NCI-H1092 treated with DMSO at 0.1 percent for 48 hours (cell line): Measurements from ENCODE around the gene FRMPD1.
"Not testable (repeated sequence)": the region's sequence is repeated elsewhere in the genome, so short reads cannot be mapped to it uniquely, and the experiment has no call there.

Source experiments
- DNase-seq: peaks from one replicate; lab custom pipeline; 2025; lab: John Stamatoyannopoulos, UW

FRMPD1 gene

DNA sequence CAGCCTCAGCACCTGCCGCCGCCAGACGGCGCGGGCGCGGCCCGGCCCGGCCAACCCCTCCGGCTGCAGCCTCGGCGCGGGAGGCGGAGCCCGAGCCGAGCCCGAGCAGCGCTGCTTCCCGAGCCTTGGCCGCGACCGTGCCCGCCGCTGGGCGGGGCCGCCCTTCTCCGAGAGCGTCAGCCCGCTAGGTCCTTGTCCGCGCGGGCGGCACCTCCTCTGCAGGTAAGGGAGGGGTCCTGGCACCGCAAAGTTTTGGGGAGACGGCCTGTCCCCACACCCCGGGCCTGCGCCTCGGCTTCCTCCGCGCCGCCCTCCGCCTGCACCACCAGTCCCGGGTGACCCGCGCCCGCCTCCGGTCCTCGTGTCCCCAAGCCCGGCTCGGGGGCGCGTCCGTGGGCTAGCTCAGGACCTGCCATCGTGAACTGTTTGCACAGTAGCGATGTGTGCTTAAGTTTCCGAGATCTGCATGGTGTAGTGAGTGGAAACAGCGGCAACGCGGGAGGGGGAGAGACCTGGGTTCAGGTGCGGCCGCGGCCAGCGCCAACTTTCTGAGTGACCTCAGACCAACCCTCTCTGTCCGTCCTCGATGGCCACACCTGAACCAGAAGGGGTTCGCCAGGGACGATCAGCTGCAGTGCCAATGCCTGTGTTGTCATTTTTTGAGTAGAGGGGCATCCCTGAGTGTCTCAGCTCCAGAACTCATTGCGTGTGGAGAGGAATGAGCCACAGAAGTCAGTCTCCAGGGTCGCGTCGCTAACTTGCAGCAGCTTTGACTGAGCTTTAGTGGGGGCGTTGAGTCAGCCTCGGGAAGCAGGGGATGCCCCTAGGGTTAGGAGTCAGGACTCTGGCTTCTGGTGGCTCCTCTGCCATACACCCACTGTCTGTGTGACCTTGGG is at the start of gene FRMPD1:
FRMPD1 (plus strand) TSS at position 82 of the 896 bp plus-strand sequence. CDS start 41,688 bp downstream, outside the sequence.
- DNase-seq, result peak; percentile 83

DNA sequence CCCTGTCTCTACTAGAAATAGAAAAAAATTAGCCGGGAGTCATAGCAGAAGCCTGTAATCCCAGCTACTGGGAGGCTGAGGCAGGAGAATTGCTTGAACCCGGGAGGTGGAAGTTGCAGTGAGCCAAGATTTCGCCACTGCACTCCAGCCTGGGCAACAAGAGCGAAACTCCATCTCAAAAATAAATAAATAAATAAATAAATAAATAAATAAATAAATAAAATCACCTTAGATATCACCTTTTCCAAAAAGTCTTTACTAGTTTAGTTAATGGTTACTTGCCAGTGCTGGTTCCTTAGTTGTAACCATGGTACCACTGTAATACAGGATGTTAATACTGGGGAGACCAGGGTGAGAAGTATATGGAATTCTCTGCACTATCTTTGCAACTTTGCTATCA is 48.7 kb upstream of the FRMPD1 start:
- not testable (repeated sequence) for DNase-seq

- DNase-seq, result no peak
Observed at GRCh38 chr9:37602817-37603216, 47.9 kb upstream of the FRMPD1 start.

DNA sequence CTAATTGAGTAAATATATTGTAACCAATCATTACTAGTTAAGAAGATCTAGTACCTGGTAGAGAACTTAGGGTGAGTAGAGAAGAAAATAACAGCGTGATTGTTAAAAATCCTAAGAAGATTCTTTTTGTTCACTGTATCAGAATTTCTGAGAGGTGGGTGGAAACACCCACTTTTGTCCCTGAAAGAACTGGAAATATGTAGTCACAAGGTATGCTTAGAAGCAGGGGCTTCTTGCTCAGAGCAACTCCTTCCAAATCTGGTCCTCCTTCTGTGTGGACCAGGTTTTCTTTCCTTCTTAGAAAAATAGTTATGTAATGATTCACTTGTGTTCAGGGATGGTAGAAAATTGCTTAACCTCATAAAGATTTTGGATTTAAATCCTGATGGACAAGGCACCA is 46.5 kb upstream of the FRMPD1 start:
- DNase-seq, result no peak

GRCh38 chr9:37608250-37608649 is 42.5 kb upstream of the FRMPD1 start:
- no peak for DNase-seq

- DNase-seq, result no peak
Observed at GRCh38 chr9:37609735-37610397, 40.9 kb upstream of the FRMPD1 start.

DNA sequence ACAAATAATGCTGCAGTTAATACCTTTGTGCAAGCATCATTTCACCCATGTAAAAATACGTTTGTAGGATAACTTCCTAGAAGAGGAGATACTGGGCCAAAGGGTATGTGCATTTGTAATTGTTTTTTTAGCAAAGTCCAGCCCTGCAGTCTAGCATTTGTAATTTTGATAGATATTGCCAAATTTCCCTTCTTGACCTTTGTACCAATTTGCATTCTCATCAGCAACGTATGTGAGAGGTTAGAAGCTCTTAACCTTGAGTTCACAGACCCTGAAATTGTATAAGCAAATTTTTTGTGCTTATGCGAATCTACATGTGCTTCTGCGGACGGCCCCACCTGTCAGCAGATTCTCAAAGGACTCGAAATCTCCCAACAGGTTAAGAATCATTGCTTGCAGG is 39.7 kb upstream of the FRMPD1 start:
- no peak for DNase-seq

DNA sequence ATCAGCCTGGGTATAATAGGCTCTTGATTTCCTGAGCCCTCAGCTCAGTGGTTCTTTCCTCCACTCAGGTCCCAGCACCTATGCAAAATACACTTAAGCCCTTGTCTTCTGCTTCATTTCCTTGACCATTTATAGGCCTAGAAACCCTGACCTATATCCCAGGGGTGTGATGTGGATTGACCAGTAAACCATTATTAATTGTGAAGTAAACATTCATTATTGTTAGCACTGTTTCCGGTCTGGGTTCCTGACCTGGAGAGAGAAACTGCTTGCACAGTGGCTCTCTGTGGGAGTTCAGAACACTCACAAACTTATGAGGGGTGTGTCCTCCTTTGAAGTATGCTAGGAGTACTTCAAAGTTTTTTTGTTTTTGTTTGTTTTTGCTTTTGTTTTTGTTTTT is 38.8 kb upstream of the FRMPD1 start:
- no peak for DNase-seq

GRCh38 chr9:37617161-37617560 is 33.6 kb upstream of the FRMPD1 start:
- DNase-seq, result no peak

GRCh38 chr9:37617832-37618231 is 32.9 kb upstream of the FRMPD1 start:
- DNase-seq, result no peak

DNA sequence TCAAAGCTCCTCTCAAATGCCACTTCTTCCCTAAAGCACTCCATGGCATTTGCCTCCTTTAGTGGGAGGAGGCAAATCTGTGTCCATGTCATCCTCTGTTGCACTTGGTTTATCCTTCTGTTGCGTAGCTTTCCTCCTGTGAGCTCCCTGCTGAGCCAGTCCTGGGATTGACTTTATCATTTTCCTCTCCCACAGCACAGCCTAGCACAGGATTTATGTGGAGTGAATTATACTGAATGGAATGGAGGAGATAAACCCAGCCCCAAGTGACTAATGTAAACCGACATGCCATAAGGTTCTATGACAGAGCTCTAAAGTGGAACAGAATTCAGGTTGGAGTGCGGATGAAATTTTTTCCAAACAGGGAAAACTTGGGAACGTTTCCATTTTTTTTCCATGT is 31.9 kb upstream of the FRMPD1 start:
- no peak for DNase-seq

DNA sequence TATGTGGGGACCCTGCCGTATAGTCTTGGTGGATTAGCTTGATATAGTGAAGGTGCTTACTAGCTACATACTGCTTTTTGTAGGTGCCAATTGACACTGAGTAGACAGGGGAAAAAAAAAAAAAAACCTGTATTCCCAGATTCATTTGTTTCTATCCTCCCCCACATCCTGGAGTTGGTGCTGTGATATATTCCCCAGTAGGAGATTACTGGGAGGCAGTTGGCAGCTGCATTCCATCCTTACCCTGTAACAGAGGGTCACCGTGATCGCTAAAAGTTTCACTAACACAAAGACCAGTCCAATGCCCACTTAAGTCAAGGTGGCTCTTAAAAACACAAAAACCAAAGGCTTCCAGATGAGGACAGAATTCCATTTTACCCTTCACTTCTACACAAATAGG is 30.9 kb upstream of the FRMPD1 start:
- no peak for DNase-seq

DNA sequence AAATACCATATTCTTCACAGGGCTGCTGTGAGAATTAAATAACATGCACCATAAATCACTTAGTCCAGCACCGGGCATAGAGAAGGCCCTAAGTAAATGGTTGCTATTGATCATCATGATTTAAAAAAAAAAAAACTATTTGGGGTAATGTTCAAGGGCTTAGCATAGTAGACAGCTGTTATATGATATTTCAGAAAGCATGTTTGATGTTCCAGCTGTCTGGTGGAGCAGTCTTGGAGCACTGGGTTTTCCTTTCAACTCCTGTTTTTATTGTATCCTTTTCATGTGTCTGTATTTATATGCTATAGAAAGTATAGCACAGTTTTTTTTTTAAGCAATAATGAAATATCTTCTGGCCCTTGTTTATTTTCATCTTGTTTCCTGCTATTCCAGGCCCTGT is 30.4 kb upstream of the FRMPD1 start:
- peak; percentile 10 for DNase-seq

GRCh38 chr9:37621273-37622121 is 29.3 kb upstream of the FRMPD1 start:
- no peak for DNase-seq

- DNase-seq, result no peak
Observed at GRCh38 chr9:37622462-37622861, 28.3 kb upstream of the FRMPD1 start.

GRCh38 chr9:37623267-37623666 is 27.5 kb upstream of the FRMPD1 start:
- no peak for DNase-seq

DNA sequence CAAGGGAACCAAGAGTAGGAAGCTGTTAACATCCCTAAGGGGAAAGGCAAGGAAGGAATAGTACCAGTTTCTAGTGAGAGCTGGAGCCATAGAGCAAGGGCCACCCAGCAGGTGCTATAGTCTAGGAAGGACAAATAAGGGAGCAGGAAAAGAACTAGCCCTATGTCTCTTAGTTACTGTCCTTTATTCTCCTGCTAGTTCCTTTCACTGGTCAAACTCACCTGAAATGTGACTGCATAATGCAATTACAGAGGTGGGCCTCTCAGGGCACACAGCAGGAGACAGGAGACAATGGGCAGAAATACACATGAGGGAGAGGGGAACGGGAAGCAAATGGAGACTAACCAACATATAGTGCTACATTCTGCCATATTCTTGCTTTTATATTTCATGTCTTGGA is 26.7 kb upstream of the FRMPD1 start:
- DNase-seq, result no peak

DNA sequence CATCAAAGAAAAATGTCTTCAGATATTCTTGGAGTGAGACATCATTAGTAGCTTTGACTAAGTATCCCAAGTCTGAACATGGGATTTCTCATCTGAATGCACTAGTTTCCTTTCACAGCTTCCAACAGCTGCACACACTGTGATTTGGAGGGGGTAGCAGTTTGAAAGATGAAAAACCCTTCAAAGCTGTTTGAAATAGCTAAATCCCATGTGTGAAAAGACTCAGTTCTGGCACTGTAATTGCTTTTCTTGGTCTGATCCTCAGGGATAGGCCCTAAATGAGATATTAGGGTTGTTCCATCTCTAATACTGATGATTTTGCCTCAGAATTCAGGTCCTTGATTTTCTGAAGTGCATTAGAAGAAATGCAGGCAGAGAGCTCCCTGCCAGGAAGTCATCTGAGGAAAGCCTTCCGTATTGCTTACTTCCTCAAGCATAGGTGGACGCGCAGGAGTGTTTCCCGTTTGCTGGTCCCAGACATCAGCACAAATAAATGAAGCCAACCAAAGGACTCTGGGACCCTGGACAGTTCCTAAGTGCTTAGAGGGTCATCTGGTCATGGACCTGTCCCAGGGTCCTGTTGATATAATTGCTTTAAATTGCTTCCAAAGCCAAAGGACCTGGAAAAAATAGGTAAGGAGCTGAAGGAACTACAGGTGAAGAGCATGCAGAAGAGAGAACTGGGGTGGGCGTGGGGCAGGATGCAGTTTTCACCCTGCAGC is 25.6 kb upstream of the FRMPD1 start:
- DNase-seq, result no peak

DNA sequence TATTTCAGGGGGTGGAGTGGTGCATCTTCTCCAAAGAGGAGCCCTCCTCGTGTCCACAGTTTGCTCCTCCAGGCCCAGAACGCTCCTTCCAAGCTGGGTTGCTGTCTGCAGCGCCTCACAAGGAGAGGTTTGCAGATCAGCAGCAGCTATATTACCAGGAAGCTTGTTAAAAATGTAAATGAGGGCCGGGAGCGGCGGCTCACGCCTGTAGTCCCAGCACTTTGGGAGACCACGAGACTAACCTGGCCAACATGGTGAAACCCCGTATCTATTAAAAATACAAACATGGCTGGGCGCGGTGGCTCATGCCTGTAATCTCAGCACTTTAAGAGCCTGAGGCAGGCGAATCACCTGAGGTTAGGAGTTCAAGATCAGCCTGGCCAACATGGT is 25.0 kb upstream of the FRMPD1 start:
- no peak for DNase-seq

- DNase-seq, result no peak
Observed at GRCh38 chr9:37626708-37627292, 24.0 kb upstream of the FRMPD1 start.

DNA sequence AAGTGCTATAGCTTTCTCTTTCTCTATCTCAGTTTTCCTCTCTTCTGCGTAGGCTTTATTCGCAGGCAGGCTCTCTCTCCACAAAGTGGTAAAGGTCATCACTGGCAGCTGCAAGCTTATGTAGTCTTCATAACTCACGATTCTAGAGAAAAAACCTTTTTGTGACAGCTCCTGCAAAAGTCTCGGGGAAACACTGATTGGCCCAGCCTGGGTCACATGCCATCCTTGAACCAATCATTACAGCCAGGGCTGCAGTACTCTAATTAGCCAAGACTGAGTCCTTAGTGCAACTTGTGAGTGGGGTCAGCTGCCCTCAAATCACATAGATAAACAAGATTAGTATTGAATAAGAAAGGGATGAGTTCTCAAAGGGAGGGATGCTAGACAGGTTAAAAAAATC is 18.3 kb upstream of the FRMPD1 start:
- no peak for DNase-seq
